AG09309 (cell line): Measurements from ENCODE around the gene MYL6.

Source experiments
- DNase-seq: peaks from one replicate; pipeline ENCODE4 v3.0.0-alpha.2; 2010; ENCODE audit warnings: low read depth
- H3K4me3 ChIP-seq: 2 replicates; pipeline ENCODE4 v1.5.1; 2011; ENCODE audit warnings: mild to moderate bottlenecking, low read depth, low read length, moderate library complexity; ENCODE audit not compliant: control insufficient read depth
- CTCF ChIP-seq: IDR thresholded peaks from 2 replicates; pipeline ENCODE4 v1.5.1; 2011; ENCODE audit warnings: mild to moderate bottlenecking, low read depth, low read length, inconsistent platforms; ENCODE audit not compliant: insufficient read depth, control insufficient read depth; ENCODE audit errors: missing control alignments

Gene MYL6

GRCh38 chr12:56208006-56208405, 49.8 kb downstream of the MYL6 start:
- no peak for TF ChIP-seq CTCF
- no peak overlapping the region for H3K4me3 ChIP-seq
- no peak for DNase-seq
